HG03280 (cell line): ENCODE data around the gene MX1.

ENCODE experiments used
- ATAC-seq: cut with Tn5 transposase; IDR thresholded peaks from one replicate; pipeline ENCODE4 v1.9.1; 2021; ENCODE audit warnings: mild to moderate bottlenecking, moderate library complexity; ENCODE audit not compliant: unreplicated experiment

MX1 gene

GRCh38 chr21:41431788-41432548 lies 5.9 kb downstream of the MX1 start:
- ATAC-seq, result peak; percentile 57

DNA sequence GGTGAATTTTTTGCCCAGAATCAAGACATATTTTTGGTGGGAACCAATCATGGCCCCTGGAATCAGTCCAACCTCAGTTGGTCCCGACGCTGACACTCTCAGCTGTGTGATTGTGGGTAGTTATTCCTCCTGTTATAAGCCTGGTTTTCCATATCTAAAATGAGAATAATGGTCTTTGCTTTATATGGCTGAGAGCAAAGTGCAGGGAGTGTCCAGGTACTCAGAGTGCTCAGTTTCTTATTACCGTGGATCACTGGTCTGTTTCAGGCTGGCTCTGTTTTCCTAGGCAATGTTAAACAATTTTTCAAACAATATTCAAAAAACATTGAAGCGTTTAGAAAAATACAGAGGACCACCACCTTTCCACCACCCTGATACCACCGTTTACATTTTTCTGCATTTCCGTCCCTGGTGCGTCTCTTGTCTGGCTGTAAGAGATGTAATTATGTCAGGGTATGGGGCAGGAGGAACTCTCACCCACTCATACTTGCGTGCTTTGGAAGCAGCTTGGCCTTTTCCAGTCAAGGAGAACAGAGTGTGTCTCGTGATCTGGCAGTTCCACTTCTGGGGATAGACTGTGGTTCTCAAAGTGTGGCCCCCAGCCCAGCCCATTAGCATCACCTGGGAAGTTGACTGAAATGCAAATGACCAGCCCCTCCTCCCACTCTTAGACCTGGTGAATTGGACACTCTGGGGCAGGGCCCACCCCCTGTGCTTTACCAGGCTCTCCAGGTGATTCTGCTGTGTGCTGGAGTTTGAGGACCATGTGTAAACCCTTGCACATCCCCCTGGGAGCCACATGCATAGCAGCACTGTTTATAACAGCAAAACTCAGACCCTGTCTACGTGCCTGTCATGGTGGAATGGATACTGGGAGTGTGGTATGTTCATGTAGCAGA lies 6.8 kb downstream of the MX1 start:
- ATAC-seq, result no peak

DNA sequence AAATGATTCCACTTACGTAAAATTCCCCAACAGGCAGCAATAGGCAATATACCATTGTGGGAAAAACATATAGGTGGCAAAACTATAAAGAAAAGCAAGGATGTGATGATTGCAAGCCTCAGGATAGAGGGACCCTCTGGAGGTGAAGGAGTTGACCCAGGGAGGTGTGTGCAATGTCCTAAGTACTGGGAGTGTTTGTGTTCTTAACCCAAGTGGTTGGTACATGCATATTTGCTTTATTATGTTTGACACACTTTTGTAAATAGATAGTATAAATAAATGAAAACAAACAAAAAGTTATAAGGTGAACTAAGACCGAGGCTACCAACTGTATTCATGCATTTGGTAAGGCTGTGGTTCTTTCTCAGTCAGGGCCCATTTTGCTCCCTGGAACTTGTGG lies 7.5 kb downstream of the MX1 start:
- no peak for ATAC-seq

DNA sequence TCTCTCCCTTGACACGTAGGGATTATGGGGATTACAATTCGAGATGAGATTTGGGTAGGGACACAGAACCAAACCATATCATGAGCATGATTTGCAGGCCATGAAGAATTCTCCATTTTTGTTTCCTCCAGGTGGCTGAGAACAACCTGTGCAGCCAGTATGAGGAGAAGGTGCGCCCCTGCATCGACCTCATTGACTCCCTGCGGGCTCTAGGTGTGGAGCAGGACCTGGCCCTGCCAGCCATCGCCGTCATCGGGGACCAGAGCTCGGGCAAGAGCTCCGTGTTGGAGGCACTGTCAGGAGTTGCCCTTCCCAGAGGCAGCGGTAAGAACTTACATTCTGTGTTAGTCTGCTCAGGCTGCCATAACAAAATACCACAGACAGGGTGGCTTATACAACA lies 9.7 kb downstream of the MX1 start:
- no peak for ATAC-seq

GRCh38 chr21:41437729-41438128 lies 11.7 kb downstream of the MX1 start:
- ATAC-seq, result no peak

DNA sequence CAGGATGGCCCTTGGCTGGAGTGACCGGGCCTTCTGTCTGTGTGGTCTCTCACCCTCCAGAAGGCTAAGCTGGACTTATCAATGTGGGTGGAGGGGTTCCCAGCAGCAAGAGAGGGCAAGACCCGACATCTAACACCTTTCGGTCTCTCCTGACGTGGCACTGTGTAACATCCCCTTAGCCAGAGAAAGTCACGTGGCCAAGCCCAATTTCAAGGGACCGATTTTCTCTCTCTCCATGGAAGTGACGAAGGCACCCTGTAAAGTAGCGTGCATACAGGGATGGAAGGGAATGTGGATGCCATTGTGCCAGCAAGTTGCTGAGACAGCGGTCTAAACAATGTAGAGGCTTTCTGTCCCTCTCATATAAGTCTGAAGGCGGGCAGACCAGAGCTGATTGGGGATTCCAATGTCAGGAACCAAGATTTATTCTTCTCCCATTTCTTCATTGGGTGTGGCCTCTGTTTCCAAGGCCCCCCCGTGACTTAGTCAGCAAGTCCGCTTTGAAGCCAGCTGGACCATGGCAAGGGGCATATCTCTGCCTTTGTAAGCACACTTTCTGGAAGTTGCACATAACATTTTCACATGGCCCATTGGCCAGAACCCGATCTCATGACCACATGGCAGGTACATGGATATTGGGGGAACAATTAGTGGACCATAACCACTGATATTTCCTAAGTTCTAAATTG lies 12.5 kb downstream of the MX1 start:
- ATAC-seq, result no peak

GRCh38 chr21:41439248-41439647 lies 13.2 kb downstream of the MX1 start:
- no peak for ATAC-seq

DNA sequence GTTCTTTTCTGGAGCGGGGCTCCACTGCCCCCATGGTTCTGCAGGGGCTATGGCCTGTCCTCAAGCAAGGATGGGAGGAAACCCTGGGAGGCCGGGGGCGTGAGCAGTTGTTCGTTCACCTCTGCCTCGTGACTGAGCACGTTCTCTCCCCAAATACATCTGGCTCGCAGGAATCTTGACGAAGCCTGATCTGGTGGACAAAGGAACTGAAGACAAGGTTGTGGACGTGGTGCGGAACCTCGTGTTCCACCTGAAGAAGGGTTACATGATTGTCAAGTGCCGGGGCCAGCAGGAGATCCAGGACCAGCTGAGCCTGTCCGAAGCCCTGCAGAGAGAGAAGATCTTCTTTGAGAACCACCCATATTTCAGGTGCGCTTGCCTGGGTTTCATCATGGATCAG lies 15.5 kb downstream of the MX1 start:
- no peak for ATAC-seq

- ATAC-seq, result no peak
Observed at GRCh38 chr21:41442481-41443186, 16.6 kb downstream of the MX1 start.

DNA sequence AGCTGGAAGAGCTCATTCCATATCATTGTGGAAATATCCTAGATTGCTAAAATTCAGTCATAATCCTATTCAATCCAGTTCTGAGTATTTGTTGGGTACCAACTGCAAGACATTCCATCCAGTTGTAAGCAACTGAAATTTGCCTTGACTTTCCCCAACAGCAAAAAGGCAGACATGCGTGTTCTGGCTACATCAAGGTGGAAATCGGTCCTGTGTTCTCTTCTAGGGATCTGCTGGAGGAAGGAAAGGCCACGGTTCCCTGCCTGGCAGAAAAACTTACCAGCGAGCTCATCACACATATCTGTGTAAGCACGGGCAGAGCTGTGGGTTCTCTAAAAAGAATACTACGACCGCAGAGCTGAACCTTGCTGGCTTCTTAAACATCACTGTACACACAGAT lies 17.5 kb downstream of the MX1 start:
- ATAC-seq, result no peak

GRCh38 chr21:41444703-41445464 lies 18.8 kb downstream of the MX1 start:
- ATAC-seq, result no peak

DNA sequence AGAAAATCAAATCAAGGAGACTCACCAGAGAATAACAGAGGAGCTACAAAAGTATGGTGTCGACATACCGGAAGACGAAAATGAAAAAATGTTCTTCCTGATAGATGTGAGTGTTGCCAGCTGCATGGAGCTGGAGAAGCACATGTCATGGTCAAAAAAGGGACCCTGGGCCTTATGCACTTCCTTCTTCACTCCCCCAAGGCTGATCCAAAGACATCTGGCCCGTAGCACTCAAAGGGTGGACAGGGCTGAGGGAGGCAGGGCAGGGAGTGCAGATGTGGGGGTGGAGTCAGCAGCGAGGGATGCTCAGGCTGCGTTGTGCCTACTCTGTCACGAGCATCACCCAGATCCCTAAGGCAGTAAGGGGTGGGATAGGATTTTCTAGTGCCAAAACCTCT lies 19.4 kb downstream of the MX1 start:
- ATAC-seq, result no peak

GRCh38 chr21:41446586-41446985 lies 20.5 kb downstream of the MX1 start:
- ATAC-seq, result no peak

- ATAC-seq, result no peak
Observed at GRCh38 chr21:41447356-41447755, 21.3 kb downstream of the MX1 start.

- no peak for ATAC-seq
Observed at GRCh38 chr21:41449613-41450012, 23.6 kb downstream of the MX1 start.

- no peak for ATAC-seq
Observed at GRCh38 chr21:41451753-41452676, 26.0 kb downstream of the MX1 start.

DNA sequence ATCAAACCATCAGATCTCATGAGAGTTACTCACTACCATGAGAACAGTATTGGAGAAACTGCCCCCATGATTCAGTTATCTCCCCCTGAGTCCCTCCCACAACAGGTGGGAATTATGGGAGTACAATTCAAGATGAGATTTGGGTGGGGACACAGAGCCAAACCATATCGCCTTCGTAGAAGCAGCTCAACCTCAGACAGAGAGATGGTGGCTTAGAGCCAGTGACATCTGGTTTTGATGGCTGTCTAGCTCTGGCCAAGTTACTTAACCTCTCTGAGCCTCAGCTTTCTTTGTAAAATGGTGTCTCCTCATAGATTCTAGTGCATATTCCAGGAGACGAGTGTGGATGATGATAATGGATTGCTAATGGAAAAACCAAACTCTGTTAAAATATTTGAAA lies 27.2 kb downstream of the MX1 start:
- ATAC-seq, result no peak

DNA sequence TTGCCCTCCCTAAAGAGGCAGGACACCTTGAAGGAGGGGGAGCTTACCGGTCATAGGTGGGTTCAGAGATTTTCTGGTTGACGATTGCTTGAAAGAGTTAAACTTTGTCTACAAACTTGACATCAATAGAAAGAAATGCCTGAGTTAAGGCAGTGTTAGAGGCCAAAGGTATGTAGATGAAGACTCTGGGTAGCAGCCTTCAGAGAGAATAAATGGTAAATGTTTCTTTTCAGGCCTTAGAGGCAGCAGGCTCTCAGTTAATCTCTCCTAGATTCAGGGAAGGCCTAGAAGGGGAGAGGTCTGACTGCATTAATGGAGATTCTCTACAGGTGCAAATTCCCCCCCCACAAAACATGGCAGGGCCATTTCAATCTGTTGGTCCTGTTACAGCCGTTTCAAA lies 27.7 kb downstream of the MX1 start:
- ATAC-seq, result no peak

DNA sequence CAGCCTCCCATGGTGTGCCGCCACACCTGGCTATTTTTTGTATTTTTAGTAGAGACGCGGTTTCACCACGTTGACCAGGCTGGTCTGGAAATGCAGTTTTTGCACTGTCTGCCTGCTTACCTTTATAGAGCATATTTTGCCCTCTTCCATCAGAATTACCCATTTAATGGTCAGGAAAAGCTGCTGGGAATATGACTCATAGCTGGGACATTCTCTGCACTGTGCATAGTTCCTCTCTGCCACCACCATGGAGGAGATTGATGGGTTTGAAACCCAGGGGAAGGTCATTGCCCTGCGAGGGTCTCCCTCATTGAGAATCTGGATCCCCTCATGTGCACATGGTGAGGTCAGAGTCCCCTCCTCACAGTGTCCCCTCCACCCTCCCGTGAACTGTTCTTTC lies 32.1 kb downstream of the MX1 start:
- ATAC-seq, result no peak
